Liver (tissue), 9 donors: Measurements from ENCODE around the gene BUD13. TPM values are rescaled to one million over a fixed set of nuclear protein-coding genes. Genes with fewer than 3 reads are reported as not detected.

ENCODE experiments used
- DNase-seq: peaks from one replicate; pipeline ENCODE4 v3.0.0-alpha.2; 2017; ENCODE audit warnings: low spot score
- H3K27ac ChIP-seq, 2 donors: one replicate each; pipeline ENCODE4 v1.7.0; 2013; ENCODE audit warnings: inconsistent platforms in 2 of 2, low read length in 2 of 2, control low read depth in 1 of 2, low read depth in 1 of 2, mild to moderate bottlenecking in 1 of 2
- H3K27me3 ChIP-seq, 4 donors: one replicate each; pipeline versions ENCODE4 v1.6.1 to v1.7.0; 2013; ENCODE audit warnings: low read length in 3 of 4, inconsistent platforms in 1 of 4, mild to moderate bottlenecking in 1 of 4, moderate library complexity in 1 of 4; ENCODE audit not compliant: control insufficient read depth in 4 of 4, insufficient read depth in 4 of 4
- H3K36me3 ChIP-seq, 4 donors: one replicate each; pipeline versions ENCODE4 v1.6.1 to v1.7.0; 2013; ENCODE audit warnings: low read length in 3 of 4, mild to moderate bottlenecking in 3 of 4, low read depth in 1 of 4, moderate library complexity in 1 of 4; ENCODE audit not compliant: control insufficient read depth in 4 of 4, insufficient read depth in 3 of 4
- H3K4me1 ChIP-seq, 4 donors: one replicate each; pipeline versions ENCODE4 v1.6.1 to v1.7.0; 2013; ENCODE audit warnings: low read length in 3 of 4, mild to moderate bottlenecking in 3 of 4, moderate library complexity in 1 of 4; ENCODE audit not compliant: control insufficient read depth in 4 of 4, insufficient read depth in 4 of 4
- H3K4me3 ChIP-seq, 3 donors: one replicate each; pipeline versions ENCODE4 v1.6.1 to v1.7.0; 2013; ENCODE audit warnings: low read length in 3 of 3, control low read depth in 1 of 3, low read depth in 1 of 3, mild to moderate bottlenecking in 1 of 3
- H3K9ac ChIP-seq, 2 donors: one replicate each; pipeline ENCODE4 v1.7.0; 2013; ENCODE audit warnings: low read length in 2 of 2, mild to moderate bottlenecking in 2 of 2, moderate library complexity in 2 of 2, control low read depth in 1 of 2, low read depth in 1 of 2
- H3K9me3 ChIP-seq, 4 donors: one replicate each; pipeline versions ENCODE4 v1.6.1 to v1.7.0; 2013; ENCODE audit warnings: low read length in 3 of 4; ENCODE audit not compliant: control insufficient read depth in 4 of 4
- EGR1 ChIP-seq, 2 donors: IDR thresholded peaks; 2 replicates each; pipeline ENCODE4 v1.6.1; 2016 to 2018; ENCODE audit warnings: antibody characterized with exemption in 2 of 2, low read depth in 2 of 2
- FOXA1 ChIP-seq: IDR thresholded peaks from 2 replicates; pipeline ENCODE4 v1.6.1; 2016; ENCODE audit warnings: antibody characterized with exemption
- FOXA2 ChIP-seq: IDR thresholded peaks from 2 replicates; pipeline ENCODE4 v1.6.1; 2016; ENCODE audit warnings: antibody characterized with exemption
- GABPA ChIP-seq, 2 donors: IDR thresholded peaks in 1 of 2; conservative IDR thresholded peaks in 1 of 2; 2 replicates each; pipeline ENCODE4 v1.6.1; 2016; ENCODE audit warnings: antibody characterized with exemption in 2 of 2, mild to moderate bottlenecking in 1 of 2, moderate library complexity in 1 of 2
- HNF4A ChIP-seq, 2 donors: conservative IDR thresholded peaks; 2 replicates each; pipeline ENCODE4 v1.6.1; 2016; ENCODE audit warnings: antibody characterized with exemption in 2 of 2, mild to moderate bottlenecking in 2 of 2
- HNF4G ChIP-seq: IDR thresholded peaks from 2 replicates; pipeline ENCODE4 v1.6.1; 2016; ENCODE audit warnings: antibody characterized with exemption
- JUND ChIP-seq, 2 donors: IDR thresholded peaks; 2 replicates each; pipeline ENCODE4 v1.6.1; 2016; ENCODE audit warnings: antibody characterized with exemption in 2 of 2
- NR2F2 ChIP-seq: IDR thresholded peaks from 2 replicates; pipeline ENCODE4 v1.6.1; 2016; ENCODE audit warnings: antibody characterized with exemption
- RAD21 ChIP-seq, 2 donors: IDR thresholded peaks; 2 replicates each; pipeline ENCODE4 v1.6.1; 2016; ENCODE audit warnings: antibody characterized with exemption in 2 of 2, mild to moderate bottlenecking in 2 of 2
- RXRA ChIP-seq, 2 donors: IDR thresholded peaks; 2 replicates each; pipeline ENCODE4 v1.6.1; 2017 to 2018; ENCODE audit warnings: antibody characterized with exemption in 2 of 2, mild to moderate bottlenecking in 1 of 2
- SP1 ChIP-seq: IDR thresholded peaks from 2 replicates; pipeline ENCODE4 v1.6.1; 2018; ENCODE audit warnings: antibody characterized with exemption, mild to moderate bottlenecking
- TAF1 ChIP-seq: conservative IDR thresholded peaks from 2 replicates; pipeline ENCODE4 v1.6.1; 2016; ENCODE audit warnings: antibody characterized with exemption, mild to moderate bottlenecking
- YY1 ChIP-seq: IDR thresholded peaks from 2 replicates; pipeline ENCODE4 v1.6.1; 2016; ENCODE audit warnings: antibody characterized with exemption, mild to moderate bottlenecking
- WGBS: extraction: QIAGEN DNeasy Blood & Tissue Kit; methylation state at CpG from one replicate; pipeline ENCODE4 v1.1.7; 2013; 5-methylcytosine and 5-hydroxymethylcytosine counted together
- polyA plus RNA-seq, 2 donors: library from polyadenylated mRNA; stranded (reverse) in 1 of 2; unstranded in 1 of 2; fragments of 200-250 nt in 1 of 2; fragments of >200 nt in 1 of 2; fragmentation: Nextera tagmentation in 1 of 2; extraction: Ambion mirVana in 1 of 2; gene quantifications; one replicate each; pipeline versions ENCODE4 v1.2.1 to v1.2.3, GENCODE V29; 2013 to 2015
- total RNA-seq, 2 donors: library from RNA; depleted of rRNA; stranded (reverse); fragments of >200 nt; gene quantifications; one replicate each; pipeline ENCODE4 v1.2.3, GENCODE V29; 2014
- TF ChIP-seq, protein P1 (sequence below): IDR thresholded peaks from 2 replicates; pipeline ENCODE4 v1.6.1; 2016; ENCODE audit warnings: antibody characterized with exemption
- TF ChIP-seq, protein P2 (sequence below): IDR thresholded peaks from 2 replicates; pipeline ENCODE4 v1.6.1; 2016; ENCODE audit warnings: antibody characterized with exemption
- TF ChIP-seq, protein P3 (sequence below): IDR thresholded peaks from 2 replicates; pipeline ENCODE4 v1.6.1; 2016; ENCODE audit warnings: antibody characterized with exemption
- TF ChIP-seq, protein P4 (sequence below): fragments of 150-350 bp; IDR thresholded peaks from 2 replicates; pipeline ENCODE4 v1.5.1; 2017; ENCODE audit warnings: improper control_type of control experiment, low read depth, low read length; ENCODE audit not compliant: missing input control
- TF ChIP-seq, protein P5 (sequence below): IDR thresholded peaks from 2 replicates; pipeline ENCODE4 v1.6.1; 2016; ENCODE audit warnings: antibody characterized with exemption, mild to moderate bottlenecking
- donor health status: healthy.
- donor health status: healthy.
- donor health status: healthy.
- donor health status: healthy.
- donor health status: healthy.

Gene BUD13
- total and polyA plus RNA-seq, 4 donors: 3.9 to 7.4 (median 5.1) TPM

DNA sequence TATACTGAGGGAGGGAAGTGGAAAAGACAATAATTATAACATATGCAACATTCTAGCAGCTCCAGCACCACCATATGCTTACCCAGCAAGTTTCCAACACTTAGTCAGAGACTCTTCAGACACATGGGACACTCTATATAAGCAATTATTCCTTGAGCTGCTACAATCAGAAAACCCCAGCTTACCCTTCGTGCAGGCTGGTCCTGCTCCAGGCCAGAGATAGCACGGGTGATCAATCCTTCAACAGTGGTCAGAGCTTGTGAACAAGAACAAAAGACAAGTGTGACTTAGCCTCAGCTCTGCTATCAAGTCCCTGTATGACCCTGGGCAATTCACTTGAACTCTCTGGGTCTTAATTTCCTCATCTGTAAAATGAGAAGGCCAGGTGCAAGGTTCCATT is 13.5 kb upstream of the BUD13 start:
- 91% methylated on average over 2 of the region's 2 CpGs for WGBS
- H3K9me3 ChIP-seq: no peaks in the 10 kb centered on the region
- peaks cover 0 to 43% (median 39%) of the 10 kb centered on the region in 4 donors for H3K4me1 ChIP-seq
- no peaks in the 10 kb centered on the region for H3K27me3 ChIP-seq
- peaks cover 10 to 44% (median 38%) of the 10 kb centered on the region in 4 donors for H3K36me3 ChIP-seq
- H3K27ac ChIP-seq: no peak overlapping the region
- TF ChIP-seq, protein P1, sequence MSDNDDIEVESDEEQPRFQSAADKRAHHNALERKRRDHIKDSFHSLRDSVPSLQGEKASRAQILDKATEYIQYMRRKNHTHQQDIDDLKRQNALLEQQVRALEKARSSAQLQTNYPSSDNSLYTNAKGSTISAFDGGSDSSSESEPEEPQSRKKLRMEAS: no peak
- TF ChIP-seq HNF4G (no peak), FOXA2 (no peak), TAF1 (no peak), FOXA1 (no peak), RAD21 (IDR thresholded peaks at IDR 0.05) (no peak), RXRA (IDR thresholded peaks at IDR 0.05) (no peak), JUND (IDR thresholded peaks at IDR 0.05) (no peak), YY1 (no peak), SP1 (no peak), GABPA (IDR thresholded peaks at IDR 0.05 in 1 of 2, conservative IDR thresholded peaks at IDR 0.05 in 1 of 2) (no peak), HNF4A (conservative IDR thresholded peaks at IDR 0.05) (no peak)
- TF ChIP-seq, protein P2, sequence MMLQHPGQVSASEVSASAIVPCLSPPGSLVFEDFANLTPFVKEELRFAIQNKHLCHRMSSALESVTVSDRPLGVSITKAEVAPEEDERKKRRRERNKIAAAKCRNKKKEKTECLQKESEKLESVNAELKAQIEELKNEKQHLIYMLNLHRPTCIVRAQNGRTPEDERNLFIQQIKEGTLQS: no peak
- TF ChIP-seq, protein P3, sequence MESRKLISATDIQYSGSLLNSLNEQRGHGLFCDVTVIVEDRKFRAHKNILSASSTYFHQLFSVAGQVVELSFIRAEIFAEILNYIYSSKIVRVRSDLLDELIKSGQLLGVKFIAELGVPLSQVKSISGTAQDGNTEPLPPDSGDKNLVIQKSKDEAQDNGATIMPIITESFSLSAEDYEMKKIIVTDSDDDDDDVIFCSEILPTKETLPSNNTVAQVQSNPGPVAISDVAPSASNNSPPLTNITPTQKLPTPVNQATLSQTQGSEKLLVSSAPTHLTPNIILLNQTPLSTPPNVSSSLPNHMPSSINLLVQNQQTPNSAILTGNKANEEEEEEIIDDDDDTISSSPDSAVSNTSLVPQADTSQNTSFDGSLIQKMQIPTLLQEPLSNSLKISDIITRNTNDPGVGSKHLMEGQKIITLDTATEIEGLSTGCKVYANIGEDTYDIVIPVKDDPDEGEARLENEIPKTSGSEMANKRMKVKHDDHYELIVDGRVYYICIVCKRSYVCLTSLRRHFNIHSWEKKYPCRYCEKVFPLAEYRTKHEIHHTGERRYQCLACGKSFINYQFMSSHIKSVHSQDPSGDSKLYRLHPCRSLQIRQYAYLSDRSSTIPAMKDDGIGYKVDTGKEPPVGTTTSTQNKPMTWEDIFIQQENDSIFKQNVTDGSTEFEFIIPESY: no peak
- TF ChIP-seq, protein P4, sequence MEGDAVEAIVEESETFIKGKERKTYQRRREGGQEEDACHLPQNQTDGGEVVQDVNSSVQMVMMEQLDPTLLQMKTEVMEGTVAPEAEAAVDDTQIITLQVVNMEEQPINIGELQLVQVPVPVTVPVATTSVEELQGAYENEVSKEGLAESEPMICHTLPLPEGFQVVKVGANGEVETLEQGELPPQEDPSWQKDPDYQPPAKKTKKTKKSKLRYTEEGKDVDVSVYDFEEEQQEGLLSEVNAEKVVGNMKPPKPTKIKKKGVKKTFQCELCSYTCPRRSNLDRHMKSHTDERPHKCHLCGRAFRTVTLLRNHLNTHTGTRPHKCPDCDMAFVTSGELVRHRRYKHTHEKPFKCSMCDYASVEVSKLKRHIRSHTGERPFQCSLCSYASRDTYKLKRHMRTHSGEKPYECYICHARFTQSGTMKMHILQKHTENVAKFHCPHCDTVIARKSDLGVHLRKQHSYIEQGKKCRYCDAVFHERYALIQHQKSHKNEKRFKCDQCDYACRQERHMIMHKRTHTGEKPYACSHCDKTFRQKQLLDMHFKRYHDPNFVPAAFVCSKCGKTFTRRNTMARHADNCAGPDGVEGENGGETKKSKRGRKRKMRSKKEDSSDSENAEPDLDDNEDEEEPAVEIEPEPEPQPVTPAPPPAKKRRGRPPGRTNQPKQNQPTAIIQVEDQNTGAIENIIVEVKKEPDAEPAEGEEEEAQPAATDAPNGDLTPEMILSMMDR: no peak
- no peak overlapping the region for H3K4me3 ChIP-seq
- DNase-seq: no peak
- H3K9ac ChIP-seq: no peak overlapping the region

DNA sequence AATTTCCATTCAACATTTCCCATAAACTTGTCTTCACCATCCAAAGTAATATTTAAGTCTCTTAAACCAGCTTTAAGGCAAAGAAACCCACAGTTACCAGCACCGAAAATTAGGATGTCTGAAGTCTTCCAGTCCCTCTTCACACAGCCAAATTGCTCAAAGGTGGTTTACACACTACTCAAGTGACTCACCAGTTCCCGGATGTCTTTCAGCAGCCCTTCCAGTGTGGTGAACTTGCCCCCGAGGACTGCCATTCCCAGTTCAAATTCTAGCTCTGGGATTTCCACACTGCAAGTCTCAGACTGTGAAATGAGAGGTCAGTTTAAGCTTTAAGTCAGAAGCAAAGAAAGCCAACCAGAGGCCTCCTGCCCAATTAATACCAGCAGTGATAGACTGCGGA is 9.9 kb upstream of the BUD13 start:
- 91% methylated on average over 4 of the region's 4 CpGs for WGBS
- TF ChIP-seq GABPA (IDR thresholded peaks at IDR 0.05 in 1 of 2, conservative IDR thresholded peaks at IDR 0.05 in 1 of 2) (no peak), RXRA (IDR thresholded peaks at IDR 0.05) (no peak), FOXA2 (no peak), FOXA1 (no peak), TAF1 (no peak), NR2F2 (no peak), YY1 (no peak), JUND (IDR thresholded peaks at IDR 0.05) (no peak), SP1 (no peak), HNF4A (conservative IDR thresholded peaks at IDR 0.05) (no peak), RAD21 (IDR thresholded peaks at IDR 0.05) (no peak), EGR1 (IDR thresholded peaks at IDR 0.05; ENCODE audit: low read depth in 2 of 2) (no peak), HNF4G (no peak)
- TF ChIP-seq, protein P4: no peak
- TF ChIP-seq, protein P2: no peak
- TF ChIP-seq, protein P1: no peak
- TF ChIP-seq, protein P5, sequence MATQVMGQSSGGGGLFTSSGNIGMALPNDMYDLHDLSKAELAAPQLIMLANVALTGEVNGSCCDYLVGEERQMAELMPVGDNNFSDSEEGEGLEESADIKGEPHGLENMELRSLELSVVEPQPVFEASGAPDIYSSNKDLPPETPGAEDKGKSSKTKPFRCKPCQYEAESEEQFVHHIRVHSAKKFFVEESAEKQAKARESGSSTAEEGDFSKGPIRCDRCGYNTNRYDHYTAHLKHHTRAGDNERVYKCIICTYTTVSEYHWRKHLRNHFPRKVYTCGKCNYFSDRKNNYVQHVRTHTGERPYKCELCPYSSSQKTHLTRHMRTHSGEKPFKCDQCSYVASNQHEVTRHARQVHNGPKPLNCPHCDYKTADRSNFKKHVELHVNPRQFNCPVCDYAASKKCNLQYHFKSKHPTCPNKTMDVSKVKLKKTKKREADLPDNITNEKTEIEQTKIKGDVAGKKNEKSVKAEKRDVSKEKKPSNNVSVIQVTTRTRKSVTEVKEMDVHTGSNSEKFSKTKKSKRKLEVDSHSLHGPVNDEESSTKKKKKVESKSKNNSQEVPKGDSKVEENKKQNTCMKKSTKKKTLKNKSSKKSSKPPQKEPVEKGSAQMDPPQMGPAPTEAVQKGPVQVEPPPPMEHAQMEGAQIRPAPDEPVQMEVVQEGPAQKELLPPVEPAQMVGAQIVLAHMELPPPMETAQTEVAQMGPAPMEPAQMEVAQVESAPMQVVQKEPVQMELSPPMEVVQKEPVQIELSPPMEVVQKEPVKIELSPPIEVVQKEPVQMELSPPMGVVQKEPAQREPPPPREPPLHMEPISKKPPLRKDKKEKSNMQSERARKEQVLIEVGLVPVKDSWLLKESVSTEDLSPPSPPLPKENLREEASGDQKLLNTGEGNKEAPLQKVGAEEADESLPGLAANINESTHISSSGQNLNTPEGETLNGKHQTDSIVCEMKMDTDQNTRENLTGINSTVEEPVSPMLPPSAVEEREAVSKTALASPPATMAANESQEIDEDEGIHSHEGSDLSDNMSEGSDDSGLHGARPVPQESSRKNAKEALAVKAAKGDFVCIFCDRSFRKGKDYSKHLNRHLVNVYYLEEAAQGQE: no peak
- TF ChIP-seq, protein P3: no peak

More for the DNA sequence above, 9.9 kb upstream of the BUD13 start:
- Histone ChIP-seq H3K9me3 (no peaks in the 10 kb centered on the region), H3K36me3 (peaks cover 12 to 76% (median 62%) of the 10 kb centered on the region in 4 donors), H3K9ac (no peak overlapping the region), H3K27me3 (no peaks in the 10 kb centered on the region), H3K4me1 (peaks cover 0 to 10% (median 8%) of the 10 kb centered on the region in 4 donors), H3K4me3 (no peak overlapping the region), H3K27ac (no peak overlapping the region)
- DNase-seq: no peak
